GM03348 (cell line): ENCODE data around the gene PISD.

Experiments used
- DNase-seq: peaks from one replicate; pipeline ENCODE4 v3.0.0; 2012; ENCODE audit warnings: low spot score

Gene PISD

DNA sequence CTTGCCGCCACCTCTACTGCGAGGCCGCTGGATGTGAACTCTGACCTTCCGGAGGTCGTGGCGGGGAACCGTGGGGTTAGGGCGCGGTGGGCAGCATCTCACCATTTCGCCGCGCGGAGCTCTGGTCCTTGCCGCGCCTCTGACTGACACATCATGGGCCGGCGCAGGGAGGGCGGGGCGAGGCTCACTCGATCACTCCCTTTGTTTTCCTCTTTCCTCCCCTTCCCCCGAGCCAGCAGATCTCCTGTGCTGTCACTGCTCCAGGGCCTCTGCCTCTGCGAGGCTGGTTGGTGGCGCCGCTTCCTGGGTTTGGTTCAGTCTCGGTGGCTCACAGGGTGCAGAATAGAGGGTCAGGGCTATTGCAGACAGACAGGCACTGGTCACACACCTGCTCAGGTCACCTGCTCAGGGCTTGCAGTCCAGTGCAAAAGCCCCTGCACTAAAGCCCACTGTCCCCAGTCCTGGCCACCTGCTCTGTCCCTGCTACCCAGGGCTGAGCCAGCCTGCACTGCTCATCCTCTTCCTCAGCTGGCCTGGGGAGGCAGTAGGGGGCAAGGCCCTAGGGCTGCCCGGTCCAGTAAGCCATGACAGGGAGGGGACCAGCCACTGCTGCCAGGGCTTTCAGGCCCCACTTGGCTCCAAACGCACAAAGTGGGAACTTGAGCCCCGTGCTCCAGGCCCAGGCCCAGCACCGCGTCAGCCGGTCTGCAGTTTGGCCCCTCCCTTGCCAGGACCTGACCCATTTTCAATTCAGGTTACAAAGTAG lies 36.2 kb downstream of the PISD start:
- no peak for DNase-seq

DNA sequence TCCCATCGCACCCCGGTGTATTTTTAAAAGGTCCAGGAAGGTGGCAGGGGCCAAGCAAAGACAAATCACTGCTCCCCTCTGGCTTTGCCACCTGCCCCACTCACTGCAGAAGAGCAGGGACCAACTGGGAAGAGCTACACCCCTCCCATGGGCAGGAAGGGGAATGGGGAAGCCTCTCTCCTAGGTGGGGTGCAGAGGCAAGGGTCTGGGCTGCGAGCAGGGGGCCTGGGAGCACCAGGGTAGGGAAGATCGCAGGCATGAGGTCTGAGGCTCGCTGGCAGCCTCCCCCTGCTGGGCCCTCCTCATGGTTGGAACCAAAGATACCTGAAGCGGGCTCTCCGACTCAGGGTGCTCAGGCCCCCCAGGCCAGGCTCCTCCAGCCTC lies 36.8 kb downstream of the PISD start:
- no peak for DNase-seq

DNA sequence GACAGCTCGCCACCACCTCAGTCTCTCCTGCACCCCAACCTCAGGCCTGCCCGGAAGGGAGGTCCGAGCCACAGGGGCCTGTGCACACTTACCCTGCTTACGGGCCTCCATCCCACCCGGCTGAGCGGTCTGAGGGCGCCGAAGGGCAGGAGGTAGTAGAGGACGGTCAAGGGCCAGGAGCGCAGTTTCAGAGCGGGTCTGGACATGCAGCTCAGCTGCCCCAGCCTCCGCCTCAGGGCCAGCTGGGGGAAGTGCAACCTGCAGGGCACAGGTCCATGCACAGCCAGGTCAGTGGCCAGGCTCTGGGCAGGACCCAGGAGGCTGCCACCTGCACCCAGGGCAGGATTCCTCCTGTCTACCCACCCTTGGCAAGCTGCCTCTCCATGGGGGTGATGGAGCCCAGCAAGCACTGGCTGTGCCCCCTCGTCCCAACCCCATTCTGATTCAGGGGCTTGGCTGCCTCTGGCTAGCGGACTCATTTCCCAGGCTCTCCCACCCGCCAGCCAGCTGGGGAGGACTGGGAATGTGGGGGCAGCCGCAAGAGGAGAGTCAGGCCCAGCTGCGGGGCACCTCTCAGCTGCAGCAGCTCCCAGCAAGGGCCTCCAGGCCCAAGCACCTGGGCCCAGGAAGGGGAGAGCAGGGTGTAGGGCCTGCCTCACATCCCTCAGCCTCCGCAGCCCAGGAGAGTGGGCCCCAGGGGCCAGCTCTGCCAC lies 38.3 kb downstream of the PISD start:
- DNase-seq, result no peak

DNA sequence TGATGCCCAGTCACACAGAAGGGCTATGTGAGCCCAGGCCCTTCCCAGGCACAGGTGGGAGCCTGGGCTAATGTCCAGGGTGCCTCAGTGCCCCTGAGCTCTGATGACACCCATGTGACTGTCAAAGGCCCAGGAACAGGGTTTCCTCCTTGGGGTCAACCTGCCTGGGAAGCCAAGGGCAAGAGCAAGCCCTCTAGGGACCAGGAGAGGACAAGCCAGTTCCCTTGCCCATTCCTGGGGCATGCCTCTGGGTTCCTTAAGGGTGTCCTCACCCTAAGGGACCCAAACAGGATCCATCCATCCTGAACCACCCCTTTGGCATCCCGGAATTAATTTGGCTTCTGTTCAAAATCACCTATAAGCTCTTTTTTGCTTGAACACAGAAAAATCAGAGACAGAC lies 39.0 kb downstream of the PISD start:
- no peak for DNase-seq

DNA sequence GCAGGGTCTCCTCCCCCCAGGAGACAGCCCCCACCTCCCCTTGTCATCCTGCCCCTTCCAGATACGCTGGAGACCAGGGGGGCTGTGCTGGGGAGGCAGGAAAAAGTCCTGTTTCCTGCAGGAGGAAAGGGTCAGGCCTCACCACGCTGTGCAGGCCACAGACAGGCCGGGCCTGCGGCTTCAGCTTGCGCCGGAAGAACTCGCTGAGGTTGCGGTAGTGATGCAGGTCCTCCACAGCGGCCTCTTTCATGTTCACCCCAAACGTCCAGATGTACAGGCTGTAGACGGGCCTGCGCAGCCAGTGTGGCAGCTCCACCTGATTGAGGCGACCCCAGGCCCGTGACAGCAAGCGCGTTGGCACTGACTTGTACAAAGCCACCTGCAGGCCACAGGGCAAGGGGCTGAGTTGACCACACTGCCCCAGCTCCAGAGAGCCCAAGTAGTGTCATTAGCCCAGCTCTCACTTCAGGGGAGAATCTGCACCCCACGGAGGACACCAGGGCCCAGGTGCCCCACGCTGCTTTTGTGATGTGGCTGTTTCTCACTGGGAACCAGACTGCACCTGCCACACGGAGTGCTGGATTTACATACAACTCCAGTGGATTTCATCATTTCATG lies 40.4 kb downstream of the PISD start:
- DNase-seq, result no peak

DNA sequence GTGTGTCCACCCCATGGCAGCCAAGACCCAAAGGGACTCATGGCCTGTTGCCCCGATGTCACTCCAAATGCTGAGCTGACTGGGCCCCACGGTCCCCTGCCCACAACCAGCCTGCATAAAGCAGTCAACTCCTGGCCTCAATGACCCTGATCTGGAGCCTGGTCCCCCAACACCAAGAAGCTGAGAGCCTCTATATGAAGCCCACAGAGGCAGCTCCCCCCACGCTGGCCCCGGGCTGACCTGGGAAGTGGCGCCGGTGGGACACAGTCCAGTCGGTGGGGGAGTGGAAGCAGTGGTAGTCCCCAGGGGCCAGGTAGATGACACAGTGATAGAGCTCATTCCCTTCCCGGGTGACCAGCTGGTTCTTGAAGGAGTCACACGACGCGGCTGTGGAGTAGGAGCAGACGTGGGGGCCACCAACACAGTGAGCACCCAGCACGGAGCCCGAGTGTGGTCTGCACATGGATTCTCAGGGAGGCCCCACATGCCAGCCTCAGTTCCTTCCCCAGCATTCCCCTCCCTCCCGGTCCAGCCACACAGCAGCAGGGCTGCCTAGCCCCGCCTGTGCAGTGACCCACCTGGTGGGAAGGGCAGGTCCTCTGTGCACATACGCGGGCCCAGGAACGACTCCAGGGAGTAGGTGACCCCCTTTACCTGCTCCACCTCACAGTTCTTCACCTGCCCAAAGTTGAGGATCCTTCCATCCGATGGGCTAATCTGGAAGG lies 41.1 kb downstream of the PISD start:
- no peak for DNase-seq

DNA sequence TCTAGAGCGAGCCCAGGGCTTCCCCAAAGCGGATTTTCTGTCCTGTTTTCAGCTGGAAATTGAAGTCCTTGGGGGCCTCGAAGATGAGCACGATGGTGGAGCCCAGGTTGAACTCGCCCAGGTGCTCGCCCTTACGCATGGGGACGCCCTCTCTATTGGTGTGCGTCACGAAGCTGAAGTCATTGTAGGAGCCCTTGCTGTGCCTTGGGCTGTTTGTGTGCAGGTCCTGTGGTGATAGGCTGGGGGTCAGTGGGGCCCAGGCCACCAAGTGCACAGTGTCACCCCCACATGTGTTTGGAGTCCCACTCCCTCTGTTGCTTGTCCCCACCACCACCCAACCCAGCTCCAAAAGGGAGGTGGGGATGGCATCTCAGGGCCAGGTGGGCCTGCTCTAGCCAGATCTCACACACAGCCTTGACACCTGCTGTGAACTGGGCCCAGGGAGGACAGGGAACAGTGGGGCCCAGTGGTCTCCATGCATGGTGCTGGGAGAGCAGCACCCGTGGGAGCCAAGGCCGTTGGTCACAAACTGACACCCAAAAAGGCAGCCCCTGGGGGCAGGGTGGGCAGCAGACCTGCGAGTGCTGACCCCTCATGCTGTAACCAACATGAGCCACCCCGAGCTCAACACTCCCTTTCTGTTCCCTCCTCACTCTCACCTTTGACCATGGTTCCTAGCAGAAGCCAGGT lies 42.3 kb downstream of the PISD start:
- no peak for DNase-seq

DNA sequence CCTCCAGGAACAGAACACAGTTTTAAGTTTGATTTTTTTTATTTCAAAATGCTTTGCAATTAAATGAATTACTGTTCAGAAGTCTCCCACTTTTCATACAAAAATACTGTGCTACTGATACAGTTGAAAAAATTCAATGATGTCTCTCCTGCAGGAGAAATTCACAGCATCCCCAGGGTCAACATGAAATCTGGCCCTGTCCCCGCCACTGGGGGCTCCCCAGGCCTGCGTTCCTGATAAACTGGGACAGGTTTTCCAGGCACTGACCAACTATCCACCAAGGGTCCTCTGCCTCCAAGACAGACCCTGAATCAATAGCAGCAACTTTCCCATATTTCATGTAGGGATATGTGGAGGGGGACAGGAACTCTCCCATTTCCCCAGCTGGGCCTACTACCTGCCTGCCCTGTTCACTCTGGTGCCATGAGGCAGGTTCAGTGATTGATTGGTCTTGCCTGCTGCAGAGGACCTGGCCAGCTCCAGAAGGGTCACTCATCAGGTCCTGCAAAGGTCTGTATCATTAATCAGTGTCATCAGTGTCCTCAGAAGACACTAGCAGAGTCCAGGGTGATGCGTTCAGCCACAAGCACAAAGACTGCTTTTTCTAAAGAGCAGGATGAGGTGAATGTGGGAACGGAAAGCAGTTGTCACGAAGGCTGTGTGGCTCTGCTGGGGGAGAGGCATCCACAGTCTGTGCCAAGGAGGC lies 43.4 kb downstream of the PISD start:
- DNase-seq, result no peak

DNA sequence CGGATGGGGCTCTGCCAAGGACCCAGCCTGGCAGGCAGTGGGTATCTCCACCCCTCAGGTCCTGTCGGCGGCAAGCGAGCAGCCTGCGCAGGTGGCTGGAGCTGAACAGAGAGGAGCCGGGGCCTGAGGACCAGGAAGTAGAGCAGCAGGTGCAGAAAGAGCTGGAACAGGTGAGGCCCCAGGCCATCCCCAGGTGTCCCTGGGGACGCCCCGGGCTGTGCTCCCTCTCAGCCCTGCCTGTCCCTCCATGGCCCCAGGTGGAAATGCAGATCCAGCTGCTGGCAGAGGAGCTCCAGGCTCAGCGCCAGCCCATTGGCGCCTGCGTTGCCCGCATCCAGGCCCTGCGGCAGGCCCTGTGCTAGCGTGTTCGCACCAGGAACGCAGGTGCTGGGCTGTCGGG lies 44.0 kb downstream of the PISD start:
- DNase-seq, result no peak

DNA sequence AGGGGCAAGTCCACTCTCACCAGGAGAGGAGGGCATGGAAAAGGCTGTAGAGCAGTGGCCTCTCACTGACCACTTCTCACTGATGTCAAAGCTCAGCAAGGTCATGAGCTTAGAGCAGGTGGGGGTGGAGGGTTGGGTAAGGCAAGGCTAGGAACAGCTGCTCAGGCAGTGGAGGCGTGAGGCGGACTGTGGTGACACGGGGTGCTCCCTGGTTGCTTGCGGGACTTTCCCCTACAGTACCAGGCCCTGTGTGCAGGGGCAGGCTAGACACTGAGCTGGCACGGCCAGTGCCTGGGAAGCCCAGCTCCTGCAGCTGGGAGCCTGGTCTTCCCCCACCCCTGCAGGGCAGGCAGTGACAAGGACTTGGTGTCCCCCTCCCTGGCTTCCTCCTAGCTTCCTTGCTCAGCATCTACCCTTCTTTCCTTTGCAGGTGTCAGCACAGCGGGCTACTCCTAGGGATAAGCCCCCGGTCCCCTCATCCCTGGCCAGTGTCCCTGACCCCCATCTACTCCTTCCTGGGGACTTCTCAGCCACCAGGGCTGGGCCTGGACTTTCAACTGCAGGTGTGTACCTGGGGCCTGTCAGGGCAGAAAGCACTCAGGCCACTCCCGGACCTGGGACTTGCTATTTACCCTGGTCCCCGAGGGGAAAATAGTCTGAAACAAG lies 45.6 kb downstream of the PISD start:
- no peak for DNase-seq

DNA sequence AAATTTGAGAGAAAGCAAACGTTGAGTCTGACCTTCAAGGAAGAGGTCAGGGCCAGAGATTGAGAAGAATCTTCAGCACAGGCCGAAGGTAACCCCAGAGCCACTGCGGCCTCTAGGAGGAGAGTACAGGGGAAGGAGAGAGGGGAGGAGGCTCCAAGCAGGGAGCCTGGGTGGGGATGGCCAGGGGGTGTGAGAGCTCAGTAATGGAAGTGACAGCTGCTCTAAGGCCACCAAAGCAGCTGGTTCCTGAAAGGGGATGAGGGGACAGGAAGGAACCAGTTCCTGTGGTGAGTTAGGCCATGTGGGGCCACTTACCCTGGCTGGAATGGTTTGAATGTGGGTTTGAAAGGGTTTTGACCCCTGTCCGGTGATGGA lies 46.1 kb downstream of the PISD start:
- DNase-seq, result no peak

DNA sequence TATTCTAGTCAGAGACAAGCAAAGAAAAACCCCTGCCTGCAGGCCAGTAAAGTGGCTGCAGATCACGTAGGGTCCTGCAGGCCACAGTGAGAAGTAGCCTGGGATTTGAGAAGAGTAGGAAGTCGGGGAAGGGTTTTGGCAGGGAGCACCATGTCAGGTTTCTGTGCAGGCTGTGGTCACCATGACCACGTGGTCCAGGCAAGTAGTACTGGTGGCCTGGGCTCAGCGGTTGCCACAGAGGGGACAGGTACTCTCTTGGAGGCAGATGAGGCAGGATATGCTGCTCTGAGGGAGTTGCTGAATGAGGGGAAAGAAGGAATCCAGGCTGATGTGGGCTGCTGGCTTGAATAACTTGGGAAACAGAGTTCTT lies 46.5 kb downstream of the PISD start:
- no peak for DNase-seq

DNA sequence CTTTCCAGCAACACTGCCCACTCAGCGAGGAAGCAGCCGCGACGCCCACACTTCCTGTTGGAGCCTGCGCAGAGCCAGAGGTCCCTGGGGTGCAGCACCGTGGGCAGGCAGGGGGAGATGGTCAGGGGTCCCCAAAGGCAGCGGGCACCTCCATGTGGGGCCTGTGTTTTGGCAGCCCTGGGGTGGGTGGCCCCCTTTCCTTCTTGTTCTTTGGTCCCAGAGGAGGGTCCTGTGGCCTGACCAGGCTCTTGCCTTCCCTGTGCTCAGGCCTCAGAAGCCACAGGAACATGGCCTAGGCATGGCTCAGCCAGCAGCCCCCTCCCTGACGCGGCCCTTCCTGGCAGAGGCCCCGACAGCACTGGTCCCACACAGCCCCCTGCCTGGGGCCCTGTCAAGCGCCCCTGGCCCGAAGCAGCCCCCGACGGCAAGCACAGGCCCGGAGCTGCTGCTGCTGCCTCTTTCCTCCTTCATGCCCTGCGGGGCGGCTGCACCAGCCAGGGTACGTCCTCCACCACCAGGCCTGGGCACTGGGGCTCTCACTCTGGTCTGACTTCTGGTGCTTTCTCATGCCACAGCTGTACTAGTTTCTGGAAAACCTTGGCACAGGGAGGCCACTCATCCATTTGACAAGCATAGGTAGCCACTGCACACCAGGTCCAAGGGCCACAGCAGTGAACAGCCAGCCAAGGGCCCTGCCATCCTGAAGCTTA lies 47.1 kb downstream of the PISD start:
- no peak for DNase-seq

DNA sequence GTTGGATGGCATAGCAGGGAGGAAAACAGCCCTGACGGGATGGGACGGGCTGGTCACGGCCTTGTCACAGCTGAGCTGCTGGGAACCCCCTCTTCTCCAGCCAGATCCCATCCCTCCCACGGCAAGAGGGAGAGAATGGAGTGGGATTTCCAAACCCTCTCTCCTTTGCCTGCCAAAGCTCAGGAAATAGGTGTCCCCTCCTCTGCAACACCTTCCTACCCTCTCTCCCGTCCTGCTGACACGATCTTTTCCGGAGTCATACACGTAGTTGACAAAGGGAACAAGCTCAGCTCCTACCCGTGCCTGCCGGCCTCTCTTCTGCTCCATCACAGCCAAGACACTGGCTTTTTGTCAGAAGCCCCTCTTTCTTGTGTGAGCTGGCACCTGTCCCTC lies 48.1 kb downstream of the PISD start:
- no peak for DNase-seq

DNA sequence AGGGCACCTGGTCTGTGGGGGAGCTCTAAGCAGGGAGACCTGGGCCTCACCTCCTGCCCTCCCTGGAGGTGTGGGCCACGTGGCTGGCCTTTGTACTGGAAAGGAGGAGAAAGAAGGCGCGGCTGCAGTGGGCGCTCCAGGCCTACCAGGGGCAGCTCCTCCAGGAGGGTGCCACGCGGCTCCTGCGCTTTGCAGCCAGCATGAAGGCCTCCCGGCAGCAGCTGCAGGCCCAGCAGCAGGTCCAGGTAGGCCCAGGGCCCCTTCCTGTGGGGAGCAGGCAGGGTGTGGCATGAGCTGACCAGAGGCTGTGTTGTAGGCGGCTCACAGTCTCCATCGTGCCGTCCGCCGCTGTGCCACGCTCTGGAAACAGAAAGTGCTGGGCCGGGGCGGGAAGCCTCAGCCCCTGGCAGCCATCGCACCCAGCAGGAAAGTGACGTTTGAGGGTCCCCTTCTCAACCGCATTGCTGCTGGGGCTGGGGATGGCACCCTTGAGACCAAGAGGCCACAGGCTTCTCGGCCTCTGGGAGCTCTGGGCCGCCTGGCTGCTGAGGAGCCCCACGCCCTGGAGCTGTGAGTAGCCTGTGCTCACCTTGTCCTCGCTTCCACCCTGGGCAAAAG lies 48.6 kb downstream of the PISD start:
- DNase-seq, result no peak

DNA sequence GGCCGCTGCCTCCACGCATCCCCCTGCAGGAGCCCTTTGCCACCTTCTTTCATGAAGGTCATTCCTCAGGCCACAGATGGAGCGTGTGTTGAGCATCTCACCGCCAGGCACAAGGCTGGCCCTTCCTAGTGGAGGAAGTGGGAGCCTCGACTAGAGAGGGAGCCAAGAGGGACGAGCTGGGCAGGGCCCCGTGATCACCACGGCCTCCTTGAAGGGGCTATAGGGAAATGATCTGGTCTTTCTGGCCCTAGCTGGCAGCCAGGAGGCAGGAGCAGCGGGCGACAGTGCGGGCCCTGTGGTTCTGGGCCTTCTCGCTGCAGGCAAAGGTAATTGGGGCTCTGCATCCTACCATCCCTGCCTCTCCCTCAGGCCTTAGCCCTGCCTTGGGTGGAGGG lies 49.1 kb downstream of the PISD start:
- no peak for DNase-seq

DNA sequence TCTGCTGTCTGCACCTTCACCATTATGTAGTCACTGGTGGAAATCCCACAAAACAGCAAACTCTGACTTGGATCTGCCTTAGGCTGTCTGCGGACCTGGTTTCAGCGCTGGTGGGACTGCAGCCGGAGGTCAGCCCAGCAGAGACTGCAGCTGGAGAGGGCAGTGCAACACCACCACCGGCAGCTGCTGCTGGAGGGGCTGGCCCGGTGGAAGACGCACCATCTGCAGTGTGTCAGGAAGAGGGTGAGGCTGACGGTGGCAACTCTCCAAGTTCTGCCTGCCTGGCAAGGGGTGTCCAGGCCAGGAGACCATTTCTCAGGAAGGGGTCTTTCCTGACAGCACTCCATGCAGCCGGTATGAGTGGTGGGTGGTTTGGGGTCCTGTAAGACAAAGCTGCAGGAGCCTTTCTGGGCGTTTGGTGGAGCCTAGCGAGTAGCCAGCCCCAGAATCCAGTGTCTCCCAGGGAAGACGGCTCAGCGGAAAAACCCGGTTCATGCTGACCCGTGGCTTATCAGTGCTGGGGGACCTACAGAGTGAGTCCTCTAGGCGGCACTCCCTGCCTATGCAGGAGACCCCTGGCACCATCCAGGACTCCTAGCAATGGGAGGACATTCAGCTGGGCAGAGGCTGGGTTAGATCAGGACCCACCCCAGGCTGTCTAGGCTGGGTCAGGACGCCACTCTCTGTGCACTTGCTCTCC lies 50.8 kb downstream of the PISD start:
- DNase-seq, result no peak

DNA sequence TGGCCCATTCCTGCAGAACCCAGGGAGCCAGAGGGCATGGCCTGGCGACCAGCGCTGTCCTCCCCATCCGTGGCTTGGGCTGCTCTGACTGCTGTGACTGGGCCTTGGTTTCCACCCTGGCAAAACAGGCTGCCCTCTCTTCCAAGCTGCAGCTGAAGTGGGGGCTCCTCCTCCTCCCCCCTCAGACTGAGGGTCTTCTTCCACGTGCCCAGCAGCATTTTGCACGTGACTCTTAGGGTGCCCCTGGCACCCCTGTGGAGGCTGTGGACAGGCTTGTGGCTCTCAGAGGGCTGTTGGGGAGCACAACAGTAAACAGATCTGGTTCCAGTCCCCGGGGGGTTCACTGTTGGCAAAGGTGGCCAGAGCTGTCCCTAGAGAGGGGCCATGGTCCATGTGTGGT lies 51.4 kb downstream of the PISD start:
- DNase-seq, result no peak

DNA sequence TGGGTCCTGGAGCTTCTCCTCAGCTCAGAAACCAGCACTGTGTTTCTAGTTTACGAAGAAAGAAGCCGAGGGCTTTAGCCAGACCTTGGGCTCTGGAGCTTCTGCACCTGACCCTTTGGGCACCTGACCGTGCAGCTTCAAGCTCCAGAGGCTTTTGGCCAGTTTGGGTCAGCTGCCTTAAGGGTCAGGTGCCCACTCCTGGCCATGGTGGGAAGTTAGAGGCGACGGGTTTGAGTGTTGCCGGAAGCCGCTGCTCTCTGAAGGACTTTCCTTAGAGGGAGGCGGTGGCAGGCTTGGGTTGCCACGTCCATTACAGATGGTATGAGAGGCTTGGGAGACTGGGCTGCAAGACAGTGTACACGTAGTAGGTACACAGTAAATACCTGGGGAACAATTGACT lies 52.3 kb downstream of the PISD start:
- no peak for DNase-seq
